ENCODE results near the gene FALEC.

DNA sequence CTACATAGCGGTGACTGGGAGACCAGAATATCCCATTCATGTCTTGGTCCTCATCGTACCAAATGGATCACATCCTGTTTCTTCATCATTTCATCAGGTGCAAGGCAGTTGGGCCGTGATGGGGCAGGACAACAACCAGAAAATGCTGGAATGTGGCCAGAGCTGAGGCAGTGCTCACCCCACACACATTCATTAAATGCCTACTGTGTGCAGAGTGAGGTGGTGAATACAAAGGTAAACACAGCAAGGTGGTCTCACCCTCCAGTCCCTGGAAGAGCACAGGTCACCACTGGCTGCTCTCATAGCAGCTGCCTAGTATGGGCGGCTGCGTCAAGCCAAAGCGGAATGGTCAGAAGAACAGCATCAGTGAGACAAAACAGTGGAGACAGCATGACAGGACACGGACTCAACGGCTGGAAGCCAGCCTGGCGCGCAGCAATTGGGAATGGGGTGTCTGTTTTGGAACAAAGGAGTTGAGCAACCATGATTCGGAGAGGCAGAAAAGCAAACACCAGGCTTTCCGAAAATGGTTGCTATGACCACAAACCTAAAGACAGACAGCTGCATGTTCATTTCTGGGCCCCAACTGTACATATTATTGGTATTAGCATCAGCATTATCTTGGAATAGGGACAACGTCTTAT is 28.1 kb downstream of the FALEC start:
- no peak for TF ChIP-seq POLR2A (IDR thresholded peaks at IDR 0.05)
- TF ChIP-seq, protein P1, sequence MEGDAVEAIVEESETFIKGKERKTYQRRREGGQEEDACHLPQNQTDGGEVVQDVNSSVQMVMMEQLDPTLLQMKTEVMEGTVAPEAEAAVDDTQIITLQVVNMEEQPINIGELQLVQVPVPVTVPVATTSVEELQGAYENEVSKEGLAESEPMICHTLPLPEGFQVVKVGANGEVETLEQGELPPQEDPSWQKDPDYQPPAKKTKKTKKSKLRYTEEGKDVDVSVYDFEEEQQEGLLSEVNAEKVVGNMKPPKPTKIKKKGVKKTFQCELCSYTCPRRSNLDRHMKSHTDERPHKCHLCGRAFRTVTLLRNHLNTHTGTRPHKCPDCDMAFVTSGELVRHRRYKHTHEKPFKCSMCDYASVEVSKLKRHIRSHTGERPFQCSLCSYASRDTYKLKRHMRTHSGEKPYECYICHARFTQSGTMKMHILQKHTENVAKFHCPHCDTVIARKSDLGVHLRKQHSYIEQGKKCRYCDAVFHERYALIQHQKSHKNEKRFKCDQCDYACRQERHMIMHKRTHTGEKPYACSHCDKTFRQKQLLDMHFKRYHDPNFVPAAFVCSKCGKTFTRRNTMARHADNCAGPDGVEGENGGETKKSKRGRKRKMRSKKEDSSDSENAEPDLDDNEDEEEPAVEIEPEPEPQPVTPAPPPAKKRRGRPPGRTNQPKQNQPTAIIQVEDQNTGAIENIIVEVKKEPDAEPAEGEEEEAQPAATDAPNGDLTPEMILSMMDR (IDR thresholded peaks at IDR 0.05) = no peak

Data from right lobe of liver (tissue), 4 donors.